NCI-H2196 (cell line): Measurements from ENCODE around the gene CWF19L1.

ENCODE experiments used
- DNase-seq: peaks from one replicate; lab custom pipeline; 2025; ENCODE audit not compliant: unreplicated experiment; lab: John Stamatoyannopoulos, UW

CWF19L1 gene

GRCh38 chr10:100253041-100253440, 14.4 kb downstream of the CWF19L1 start:
- DNase-seq: no peak

GRCh38 chr10:100248820-100249219, 18.6 kb downstream of the CWF19L1 start:
- DNase-seq: no peak

- DNase-seq: no peak
Observed at GRCh38 chr10:100245484-100246220, 21.8 kb downstream of the CWF19L1 start.

- DNase-seq: no peak
Observed at GRCh38 chr10:100239851-100240250, 27.6 kb downstream of the CWF19L1 start.

- no peak for DNase-seq
Observed at GRCh38 chr10:100238429-100238828, 29.0 kb downstream of the CWF19L1 start.

- DNase-seq: no peak
Observed at GRCh38 chr10:100232101-100232500, 35.3 kb downstream of the CWF19L1 start.

GRCh38 chr10:100229819-100230422, 37.5 kb downstream of the CWF19L1 start:
- no peak for DNase-seq

GRCh38 chr10:100223879-100224278, 43.6 kb downstream of the CWF19L1 start:
- no peak for DNase-seq

- no peak for DNase-seq
Observed at GRCh38 chr10:100222529-100222928, 44.9 kb downstream of the CWF19L1 start.

GRCh38 chr10:100216006-100216405, 51.4 kb downstream of the CWF19L1 start:
- no peak for DNase-seq

- DNase-seq: no peak
Observed at GRCh38 chr10:100209303-100209702, 58.1 kb downstream of the CWF19L1 start.

GRCh38 chr10:100208276-100208675, 59.2 kb downstream of the CWF19L1 start:
- DNase-seq: no peak

GRCh38 chr10:100204370-100204769, 63.1 kb downstream of the CWF19L1 start:
- DNase-seq: no peak

GRCh38 chr10:100201549-100201948, 65.9 kb downstream of the CWF19L1 start:
- no peak for DNase-seq

- DNase-seq: no peak
Observed at GRCh38 chr10:100194711-100195110, 72.7 kb downstream of the CWF19L1 start.

GRCh38 chr10:100192350-100192749, 75.1 kb downstream of the CWF19L1 start:
- no peak for DNase-seq

GRCh38 chr10:100186253-100187212, 80.9 kb downstream of the CWF19L1 start:
- no peak for DNase-seq

GRCh38 chr10:100185364-100186252, 81.8 kb downstream of the CWF19L1 start, which contains the start of gene ERLIN1:
TSS of gene ERLIN1 (minus strand) at chr10:100186029. CDS start at chr10:100185626, 403 bp downstream.
- DNase-seq: peak; percentile 80

- DNase-seq: no peak
Observed at GRCh38 chr10:100184840-100185239, 82.6 kb downstream of the CWF19L1 start.

GRCh38 chr10:100184426-100184825, 83.0 kb downstream of the CWF19L1 start:
- no peak for DNase-seq
